H9 (cell line): ENCODE data around the gene NALCN. TPM values are rescaled to one million over a fixed set of nuclear protein-coding genes. Genes with fewer than 3 reads are reported as not detected.

Experiments
- DNase-seq: peaks from one replicate; pipeline ENCODE4 v3.0.0-alpha.2; 2017
- H2AFZ ChIP-seq: one replicate; pipeline ENCODE4 v1.6.1; 2013; ENCODE audit warnings: mild to moderate bottlenecking, low read length, control low read depth, moderate library complexity
- H2AK5ac ChIP-seq: 2 replicates; pipeline ENCODE4 v1.6.1; 2013; ENCODE audit warnings: low read length, control low read depth, mixed read lengths; ENCODE audit not compliant: insufficient read length
- H2BK120ac ChIP-seq: one replicate; pipeline ENCODE4 v1.6.1; 2013; ENCODE audit warnings: low read depth, mild to moderate bottlenecking, low read length, control low read depth, inconsistent platforms; ENCODE audit not compliant: poor library complexity, severe bottlenecking
- H2BK12ac ChIP-seq: 2 replicates; pipeline ENCODE4 v1.6.1; 2013; ENCODE audit warnings: low read length, control low read depth, mixed read lengths, low read depth; ENCODE audit not compliant: insufficient read length
- H2BK15ac ChIP-seq: 2 replicates; pipeline ENCODE4 v1.6.1; 2013; ENCODE audit warnings: low read depth, low read length, control low read depth
- H2BK20ac ChIP-seq: one replicate; pipeline ENCODE4 v1.6.1; 2013; ENCODE audit warnings: low read depth, mild to moderate bottlenecking, low read length, control low read depth, inconsistent platforms; ENCODE audit not compliant: poor library complexity, severe bottlenecking
- H2BK5ac ChIP-seq: 2 replicates; pipeline ENCODE4 v1.6.1; 2013; ENCODE audit warnings: low read length, control low read depth, mixed read lengths; ENCODE audit not compliant: insufficient read length
- H3K14ac ChIP-seq: 2 replicates; pipeline ENCODE4 v1.6.1; 2013; ENCODE audit warnings: low read length, control low read depth; ENCODE audit not compliant: insufficient read depth
- H3K18ac ChIP-seq: 2 replicates; pipeline ENCODE4 v1.6.1; 2013; ENCODE audit warnings: low read depth, mild to moderate bottlenecking, mixed read lengths, low read length, control low read depth; ENCODE audit not compliant: insufficient read length
- H3K23ac ChIP-seq: 2 replicates; pipeline ENCODE4 v1.6.1; 2013; ENCODE audit warnings: low read length, control low read depth, mixed read lengths, low read depth; ENCODE audit not compliant: insufficient read length
- H3K23me2 ChIP-seq: 2 replicates; pipeline ENCODE4 v1.6.1; 2013; ENCODE audit warnings: low read depth, mild to moderate bottlenecking, mixed read lengths, low read length, control low read depth; ENCODE audit not compliant: insufficient read length, poor library complexity, severe bottlenecking
- H3K27ac ChIP-seq: 2 replicates; pipeline ENCODE4 v1.5.1; 2013; ENCODE audit warnings: low read length, control low read depth, mixed read lengths, low read depth; ENCODE audit not compliant: insufficient read length
- H3K27me3 ChIP-seq: 2 replicates; pipeline ENCODE4 v1.6.1; 2013; ENCODE audit warnings: low read length, control low read depth, inconsistent platforms; ENCODE audit not compliant: insufficient read depth
- H3K4ac ChIP-seq: 2 replicates; pipeline ENCODE4 v1.6.1; 2013; ENCODE audit warnings: low read depth, mild to moderate bottlenecking, control low read depth, inconsistent platforms, low read length, moderate library complexity
- H3K4me1 ChIP-seq: 2 replicates; pipeline ENCODE4 v1.6.1; 2013; ENCODE audit warnings: low read length, control low read depth, inconsistent platforms; ENCODE audit not compliant: insufficient read depth
- H3K4me2 ChIP-seq: 2 replicates; pipeline ENCODE4 v1.6.1; 2013; ENCODE audit warnings: low read length, control low read depth, mixed read lengths; ENCODE audit not compliant: insufficient read length, insufficient read depth
- H3K56ac ChIP-seq: 2 replicates; pipeline ENCODE4 v1.6.1; 2013; ENCODE audit warnings: low read depth, mild to moderate bottlenecking, mixed read lengths, low read length, control low read depth; ENCODE audit not compliant: insufficient read length
- H3K79me1 ChIP-seq: 2 replicates; pipeline ENCODE4 v1.6.1; 2013; ENCODE audit warnings: low read depth, mild to moderate bottlenecking, moderate library complexity, low read length, control low read depth, inconsistent platforms; ENCODE audit not compliant: insufficient read depth, poor library complexity, severe bottlenecking
- H3K79me2 ChIP-seq: 2 replicates; pipeline ENCODE4 v1.6.1; 2013; ENCODE audit warnings: low read length, control low read depth, inconsistent platforms; ENCODE audit not compliant: insufficient read depth
- H3K9ac ChIP-seq: 2 replicates; pipeline ENCODE4 v1.6.1; 2013; ENCODE audit warnings: low read length, control low read depth, mixed read lengths; ENCODE audit not compliant: insufficient read length; ENCODE audit errors: extremely low read depth
- H3K9me3 ChIP-seq: one replicate; pipeline ENCODE4 v1.6.1; 2013; ENCODE audit warnings: low read depth, low read length, inconsistent platforms; ENCODE audit not compliant: control insufficient read depth
- H3T11ph ChIP-seq: one replicate; pipeline ENCODE4 v1.6.1; 2013; ENCODE audit warnings: mild to moderate bottlenecking, low read length, control low read depth, inconsistent platforms
- H4K20me1 ChIP-seq: one replicate; pipeline ENCODE4 v1.6.1; 2013; ENCODE audit not compliant: control insufficient read depth, insufficient read length, insufficient read depth
- H4K5ac ChIP-seq: 2 replicates; pipeline ENCODE4 v1.6.1; 2013; ENCODE audit warnings: low read depth, mild to moderate bottlenecking, mixed read lengths, low read length, control low read depth; ENCODE audit not compliant: insufficient read length
- H4K8ac ChIP-seq: replicated peaks from 2 replicates; pipeline ENCODE4 v1.6.1; 2013; ENCODE audit warnings: low read length, control low read depth, mixed read lengths, low read depth; ENCODE audit not compliant: insufficient read length
- H4K91ac ChIP-seq: 2 replicates; pipeline ENCODE4 v1.6.1; 2013; ENCODE audit warnings: low read depth, mild to moderate bottlenecking, moderate library complexity, mixed read lengths, low read length, control low read depth; ENCODE audit not compliant: insufficient read length
- H3K27ac Mint-ChIP-seq, 3 experiments: 2 replicates in 2 of 3; 3 replicates in 1 of 3; pipeline ENCODE4 v1.8.0; 2020 to 2021; ENCODE audit warnings: mixed read lengths in 3 of 3, mild to moderate bottlenecking in 1 of 3, moderate library complexity in 1 of 3
- H3K27me3 Mint-ChIP-seq: 2 replicates; pipeline ENCODE4 v1.8.0; 2021; ENCODE audit warnings: low read depth, mild to moderate bottlenecking, moderate library complexity, mixed read lengths
- H3K36me3 Mint-ChIP-seq, 3 experiments: 2 replicates in 2 of 3; 3 replicates in 1 of 3; pipeline ENCODE4 v1.8.0; 2020 to 2021; ENCODE audit warnings: low read depth in 3 of 3, mixed read lengths in 3 of 3; ENCODE audit not compliant: insufficient read depth in 1 of 3
- H3K4me1 Mint-ChIP-seq, 2 experiments: 2 replicates each; pipeline ENCODE4 v1.8.0; 2020; ENCODE audit warnings: mixed read lengths in 2 of 2
- H3K4me3 Mint-ChIP-seq, 2 experiments: 2 replicates in 1 of 2; 3 replicates in 1 of 2; pipeline ENCODE4 v1.8.0; 2020 to 2021; ENCODE audit warnings: mild to moderate bottlenecking in 2 of 2, mixed read lengths in 2 of 2, moderate library complexity in 1 of 2
- H3K9me3 Mint-ChIP-seq, 2 experiments: 2 replicates in 1 of 2; 3 replicates in 1 of 2; pipeline ENCODE4 v1.8.0; 2020; ENCODE audit warnings: mild to moderate bottlenecking in 2 of 2, mixed read lengths in 2 of 2, moderate library complexity in 1 of 2
- CTCF ChIP-seq: fragments of 200-600 bp; sonication (generic); conservative IDR thresholded peaks from 3 replicates; pipeline ENCODE4 v1.8.0; 2021; ENCODE audit warnings: antibody characterized with exemption, mild to moderate bottlenecking
- WGBS: extraction: QIAGEN DNeasy Blood & Tissue Kit; methylation state at CpG from one replicate; pipeline ENCODE4 v1.1.7; 2013; ENCODE audit warnings: missing lambda C conversion rate, low lambda C conversion rate, mixed read lengths; ENCODE audit not compliant: insufficient read length; ENCODE audit errors: extremely low coverage; 5-methylcytosine and 5-hydroxymethylcytosine counted together
- total RNA-seq: library from RNA; stranded (reverse); gene quantifications from 2 replicates; pipeline ENCODE4 v1.2.1, GENCODE V29; 2021

Gene NALCN
- total RNA-seq, 1 experiment from 2014 or later = 0.09 TPM

GRCh38 chr13:101025925-101026324 lies 390.4 kb downstream of the NALCN start:
- Histone ChIP-seq H3K23ac (no peak overlapping the region), H3K23me2 (peaks cover 2% of the 10 kb centered on the region), H3T11ph (no peak overlapping the region), H2BK15ac (no peak overlapping the region), H2AK5ac (no peak overlapping the region), H3K27me3 (no peaks in the 10 kb centered on the region), H3K14ac (no peak overlapping the region), H3K4me1 (no peaks in the 10 kb centered on the region), H3K9ac (no peak overlapping the region), H3K18ac (no peak overlapping the region), H2BK12ac (no peak overlapping the region), H2BK20ac (no peak overlapping the region), H4K91ac (no peak overlapping the region), H3K9me3 (no peaks in the 10 kb centered on the region), H3K27ac (no peak overlapping the region), H3K4ac (no peak overlapping the region), H3K4me2 (no peak overlapping the region), H4K20me1 (no peaks in the 10 kb centered on the region), H2AFZ (no peak overlapping the region), H4K5ac (no peak overlapping the region), H3K79me2 (no peaks in the 10 kb centered on the region), H3K56ac (no peak overlapping the region), H4K8ac (no peak overlapping the region), H2BK120ac (no peak overlapping the region), H2BK5ac (no peak overlapping the region), H3K79me1 (no peaks in the 10 kb centered on the region)
- no peak overlapping the region for H3K4me3 Mint-ChIP-seq
- no CpG with 5 or more reads among the region's 8 CpGs for WGBS
- TF ChIP-seq CTCF = no peak
- no peaks in the 10 kb centered on the region for H3K36me3 Mint-ChIP-seq
- DNase-seq = no peak
- no peaks in the 10 kb centered on the region for H3K9me3 Mint-ChIP-seq
- peaks cover 3 to 4% of the 10 kb centered on the region in 2 experiments; a peak in 3 of 4 replicates for H3K4me1 Mint-ChIP-seq
- H3K27me3 Mint-ChIP-seq = peaks cover 1% of the 10 kb centered on the region; the same call in 1 of the 2 replicates
- no peak overlapping the region for H3K27ac Mint-ChIP-seq
